Right lobe of liver (tissue), 6 donors: Measurements from ENCODE around the gene NBL1. TPM values are rescaled to one million over a fixed set of nuclear protein-coding genes. Genes with fewer than 3 reads are reported as not detected.
"Not testable (repeated sequence)": the region's sequence is repeated elsewhere in the genome, so short reads cannot be mapped to it uniquely, and the experiment has no call there.

Experiments
- ATAC-seq, 4 donors: fragments of 200-7000 bp; cut with Tn5 transposase; one replicate each; pipeline ENCODE4 v1.9.1; 2020; ENCODE audit warnings: mild to moderate bottlenecking in 4 of 4, moderate library complexity in 4 of 4
- DNase-seq, 3 donors: peaks; one replicate each; pipeline ENCODE4 v3.0.0-alpha.2; 2020
- H3K27ac ChIP-seq, 3 donors: fragments of 200-600 bp; one replicate each; pipeline ENCODE4 v1.8.0; 2022
- H3K27me3 ChIP-seq, 2 donors: fragments of 200-600 bp; one replicate each; pipeline ENCODE4 v1.8.0; 2022
- H3K36me3 ChIP-seq, 4 donors: fragments of 200-600 bp; sonication (generic) in 1 of 4; one replicate each; pipeline versions ENCODE4 v1.5.1 to v1.8.0; 2017 to 2022; ENCODE audit warnings: control low read depth in 1 of 4
- H3K4me1 ChIP-seq, 4 donors: fragments of 200-600 bp; sonication (generic) in 1 of 4; one replicate each; pipeline versions ENCODE4 v1.5.1 to v1.8.0; 2017 to 2022; ENCODE audit warnings: control low read depth in 1 of 4
- H3K4me3 ChIP-seq, 3 donors: fragments of 200-600 bp; one replicate each; pipeline ENCODE4 v1.8.0; 2022
- H3K9me3 ChIP-seq, 4 donors: fragments of 200-600 bp; sonication (generic) in 1 of 4; one replicate each; pipeline versions ENCODE4 v1.5.1 to v1.8.0; 2017 to 2022; ENCODE audit warnings: control low read depth in 1 of 4
- CTCF ChIP-seq, 4 donors: fragments of 200-600 bp in 3 of 4; fragments of 450-650 bp in 1 of 4; IDR thresholded peaks; one replicate each; pipeline versions ENCODE4 v1.5.1 to v1.8.0; 2016 to 2022; ENCODE audit warnings: antibody characterized with exemption in 4 of 4, mild to moderate bottlenecking in 2 of 4
- POLR2A ChIP-seq: fragments of 450-650 bp; IDR thresholded peaks from one replicate; pipeline ENCODE4 v1.6.1; 2017; ENCODE audit warnings: antibody characterized with exemption, mild to moderate bottlenecking
- WGBS: methylation state at CpG from one replicate; pipeline ENCODE4 v1.1.6; 2018; ENCODE audit warnings: low coverage, low lambda C conversion rate; ENCODE audit not compliant: insufficient coverage; ENCODE audit errors: missing lambda C conversion rate; 5-methylcytosine and 5-hydroxymethylcytosine counted together
- intact Hi-C, 2 donors: fragments of 100-400 bp; cut with DNase I; formaldehyde crosslinking; loops; one replicate each; pipeline versions ENCODE4 v1.11.2 to v1.14.1; 2022
- total RNA-seq, 6 experiments: library from RNA; depleted of rRNA in 2 of 6; stranded (reverse); fragments of >200 nt in 2 of 6; fragmentation: NEBNext Ultra II Directional in 3 of 6; extraction: Animal tissue kit (Norgen Biotek cat#: 25700) in 3 of 6; gene quantifications; one replicate each; pipeline versions ENCODE4 v1.1.0 to v1.2.4, GENCODE V29; 2016 to 2023
- donor health status: DM: no; HTN: yes; CAD: no.
- donor health status: DM: no; HTN: no; CAD: no.
- donor health status: DM: no; HTN: no; CAD: no.
- donor health status: DM: no; HTN: yes; CAD: no.
- donor health status: DM: no; HTN: yes; CAD: no.

The NBL1 gene
- total RNA-seq, 6 experiments from 2014 or later: 2.2 to 5.7 (median 3.4) TPM

- DNase-seq (no peak), ATAC-seq (no peak)
- H3K27ac ChIP-seq: no peak overlapping the region
- H3K9me3 ChIP-seq: no peaks in the 10 kb centered on the region
- intact Hi-C loops: no loop called here
- no peaks in the 10 kb centered on the region for H3K36me3 ChIP-seq
- no peaks in the 10 kb centered on the region for H3K27me3 ChIP-seq
- WGBS: 89% methylated on average over 4 of the region's 4 CpGs
- H3K4me3 ChIP-seq: no peak overlapping the region
- H3K4me1 ChIP-seq: peaks cover 0 to 7% (median 0%) of the 10 kb centered on the region in 4 donors
- TF ChIP-seq POLR2A: no peak
- no peak for TF ChIP-seq CTCF (IDR thresholded peaks at IDR 0.05)
Measured at GRCh38 chr1:19635646-19636045, 8.5 kb upstream of the NBL1 start.

GRCh38 chr1:19636065-19636464 lies 8.0 kb upstream of the NBL1 start:
- DNase-seq (no peak), ATAC-seq (no peak)
- Histone ChIP-seq H3K36me3 (no peaks in the 10 kb centered on the region), H3K9me3 (no peaks in the 10 kb centered on the region), H3K4me3 (no peak overlapping the region), H3K27ac (no peak overlapping the region), H3K27me3 (no peaks in the 10 kb centered on the region), H3K4me1 (peaks cover 0 to 7% (median 0%) of the 10 kb centered on the region in 4 donors)
- intact Hi-C loops: no loop called here
- TF ChIP-seq CTCF (IDR thresholded peaks at IDR 0.05): no peak
- TF ChIP-seq POLR2A: no peak
- 76% methylated on average over 5 of the region's 5 CpGs for WGBS

- not testable (repeated sequence) for H3K4me1 ChIP-seq, DNase-seq
- 92% methylated on average over 9 of the region's 10 CpGs for WGBS
Measured at GRCh38 chr1:19636749-19637148, 7.4 kb upstream of the NBL1 start.

GRCh38 chr1:19637606-19638005 lies 6.5 kb upstream of the NBL1 start:
- H3K4me1 ChIP-seq: peaks cover 0 to 7% (median 0%) of the 10 kb centered on the region in 4 donors
- TF ChIP-seq CTCF (IDR thresholded peaks at IDR 0.05) (no peak), POLR2A (no peak)
- ATAC-seq (no peak), DNase-seq (no peak)
- WGBS: 61% methylated on average over 6 of the region's 10 CpGs
- no peaks in the 10 kb centered on the region for H3K36me3 ChIP-seq
- intact Hi-C loops: no loop called here
- H3K4me3 ChIP-seq: no peak overlapping the region
- no peaks in the 10 kb centered on the region for H3K9me3 ChIP-seq
- no peak overlapping the region for H3K27ac ChIP-seq
- no peaks in the 10 kb centered on the region for H3K27me3 ChIP-seq

More at GRCh38 chr1:19636749-19637148, 7.4 kb upstream of the NBL1 start:
- ATAC-seq, H3K27ac ChIP-seq, H3K27me3 ChIP-seq, intact Hi-C loops, H3K4me3 ChIP-seq, H3K36me3 ChIP-seq, H3K9me3 ChIP-seq: not testable (repeated sequence)

- 64% methylated on average over 6 of the region's 10 CpGs for WGBS
Measured at GRCh38 chr1:19639228-19639627, 4.9 kb upstream of the NBL1 start.

GRCh38 chr1:19639999-19640362 lies 4.1 kb upstream of the NBL1 start:
- peaks cover 0 to 12% (median 0%) of the 10 kb centered on the region in 4 donors for H3K4me1 ChIP-seq
- no peak overlapping the region for H3K4me3 ChIP-seq
- no peak for DNase-seq
- no peaks in the 10 kb centered on the region for H3K36me3 ChIP-seq
- no peak overlapping the region for H3K27ac ChIP-seq
- 49% methylated on average over 3 of the region's 3 CpGs for WGBS
- no peak for TF ChIP-seq POLR2A
- H3K27me3 ChIP-seq: no peaks in the 10 kb centered on the region
- no peaks in the 10 kb centered on the region for H3K9me3 ChIP-seq
- ATAC-seq: peak in 2 of 4 donors; percentile 23 to 35
- intact Hi-C loops: loop anchor here in 1 of 2 donors (10.0 kb wide), 1 partner anchor 155 kb away; the partner anchor contains the start of gene CAPZB

More at GRCh38 chr1:19639228-19639627, 4.9 kb upstream of the NBL1 start:
- H3K36me3 ChIP-seq, ATAC-seq, H3K4me3 ChIP-seq, DNase-seq, H3K4me1 ChIP-seq, intact Hi-C loops, H3K27ac ChIP-seq, H3K27me3 ChIP-seq, H3K9me3 ChIP-seq: not testable (repeated sequence)
